ENCODE data around the gene PCNX4.
A peak's percentile ranks its signal among the peaks of the same experiment; 100 is the strongest.
"Not testable (repeated sequence)": the region's sequence is repeated elsewhere in the genome, so short reads cannot be mapped to it uniquely, and the experiment has no call there.

Gene PCNX4

DNA sequence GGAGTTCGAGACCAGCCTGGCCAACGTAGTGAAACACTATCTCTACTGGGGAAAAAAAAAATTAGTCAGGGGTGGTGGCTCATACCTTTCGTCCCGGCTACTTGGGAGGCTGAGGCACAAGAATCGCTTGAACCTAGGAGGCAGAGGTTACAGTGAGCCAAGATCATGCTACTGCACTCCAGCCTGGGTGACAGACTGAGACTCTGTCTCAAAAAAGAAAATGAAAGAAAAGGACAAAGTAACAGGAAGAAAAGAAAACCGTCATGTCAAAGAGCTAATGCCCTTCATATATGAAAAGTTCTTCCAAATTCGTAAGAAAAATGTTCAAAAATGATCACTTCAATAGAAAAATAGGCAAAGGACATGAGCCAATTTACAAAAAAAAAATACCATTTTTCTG is 8.1 kb downstream of the PCNX4 start:
- intact Hi-C loops (cut with DNase I), result not testable (repeated sequence)

DNA sequence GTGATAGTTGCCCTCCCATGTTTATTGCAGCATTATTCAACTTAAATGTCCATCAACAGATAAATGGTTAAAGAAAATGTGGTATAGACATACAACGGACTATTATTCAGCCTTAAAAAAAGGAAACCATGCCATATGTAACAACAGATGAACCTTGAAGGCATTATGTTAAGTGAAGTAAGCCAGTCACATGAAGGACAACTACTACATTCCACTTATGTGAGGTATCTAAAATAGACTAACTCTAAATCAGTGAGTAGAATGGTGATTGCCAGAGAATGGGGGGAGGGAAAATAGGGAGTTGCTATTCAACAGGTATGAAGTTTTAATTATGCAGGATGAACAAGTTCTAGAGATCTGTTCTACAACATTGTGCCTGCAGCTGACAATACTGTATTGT is 10.1 kb downstream of the PCNX4 start:
- DNase-seq, result no peak
- intact Hi-C loops (cut with DNase I), result no loop called here

More for the DNA sequence above, 8.1 kb downstream of the PCNX4 start:
- not testable (repeated sequence) for DNase-seq

DNA sequence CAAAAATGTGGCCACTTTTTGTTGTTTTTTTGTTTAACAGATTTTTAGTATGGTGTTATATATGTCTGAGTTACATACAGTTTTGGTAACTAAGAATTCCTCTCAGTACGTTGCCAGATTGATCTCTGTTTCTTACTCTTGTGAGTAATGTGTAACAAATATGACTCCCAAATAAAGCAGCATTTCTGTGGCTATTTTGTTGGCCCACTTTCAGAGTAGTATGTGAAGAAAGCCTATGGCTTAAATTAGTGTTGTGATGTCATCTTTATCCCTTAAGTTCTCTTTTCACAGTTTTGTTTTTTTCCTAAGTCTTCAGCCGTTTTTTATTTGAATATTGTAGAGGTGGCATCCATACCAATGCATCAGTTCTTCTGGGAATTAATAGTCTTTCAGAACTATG is 10.7 kb downstream of the PCNX4 start:
- no peak for DNase-seq
- intact Hi-C loops (cut with DNase I), result no loop called here

DNA sequence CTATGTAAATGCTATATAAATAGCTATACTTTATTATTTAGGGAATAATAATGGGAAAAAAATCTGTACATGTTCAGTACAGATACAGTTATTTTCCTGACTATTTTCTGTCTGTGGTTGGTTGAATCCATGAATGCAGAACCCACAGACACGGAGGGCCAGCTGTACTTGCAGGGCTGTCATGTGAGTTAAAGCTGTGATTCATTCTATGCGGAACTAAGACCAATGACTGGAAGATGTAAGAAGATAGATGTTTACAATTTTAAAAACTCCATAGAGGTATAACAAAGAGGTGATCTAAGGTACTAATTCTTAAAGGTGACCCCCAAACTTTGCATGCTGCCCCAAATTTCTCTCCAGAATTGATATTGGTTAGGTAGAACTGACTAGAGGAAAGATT is 14.6 kb downstream of the PCNX4 start:
- intact Hi-C loops (cut with DNase I), result no loop called here

DNA sequence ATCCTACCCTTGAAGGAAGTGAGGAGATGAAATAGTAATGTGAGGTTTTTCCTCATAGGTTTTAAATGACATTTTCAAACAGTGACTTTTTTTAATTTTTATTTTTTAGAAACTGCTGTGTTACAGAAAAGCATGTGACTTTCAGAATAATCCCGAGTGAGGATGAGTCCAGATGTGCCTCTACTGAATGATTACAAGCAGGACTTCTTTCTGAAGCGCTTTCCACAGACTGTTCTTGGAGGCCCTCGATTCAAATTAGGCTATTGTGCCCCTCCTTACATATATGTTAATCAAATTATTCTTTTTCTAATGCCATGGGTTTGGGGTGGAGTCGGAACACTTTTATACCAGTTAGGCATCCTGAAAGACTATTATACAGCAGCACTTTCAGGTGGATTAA is 15.8 kb downstream of the PCNX4 start:
- DNase-seq, result no peak
- intact Hi-C loops (cut with DNase I), result no loop called here

More for the DNA sequence above, 14.6 kb downstream of the PCNX4 start:
- peak in 5 of 10 donors; percentile 15 to 85 (median 44) for DNase-seq

DNA sequence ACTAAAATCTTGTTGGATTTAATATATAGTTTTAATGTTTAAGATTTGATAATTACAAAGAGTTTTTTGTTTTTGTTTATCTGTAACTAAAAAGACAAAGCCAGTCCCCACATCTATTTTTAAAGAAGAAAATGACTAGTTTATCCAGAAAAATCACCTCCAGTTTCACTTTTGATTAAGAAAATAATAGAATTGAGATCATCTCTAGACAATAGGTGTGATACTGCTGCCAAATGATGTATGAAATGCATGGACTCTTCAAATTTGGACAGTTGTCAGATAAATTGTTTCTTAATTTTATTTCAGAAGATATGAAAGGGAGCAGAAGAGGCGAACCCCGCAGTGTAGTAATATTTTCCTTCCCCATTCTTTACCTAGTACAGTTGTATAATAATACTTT is 20.0 kb downstream of the PCNX4 start:
- DNase-seq, result no peak
- intact Hi-C loops (cut with DNase I), result no loop called here

DNA sequence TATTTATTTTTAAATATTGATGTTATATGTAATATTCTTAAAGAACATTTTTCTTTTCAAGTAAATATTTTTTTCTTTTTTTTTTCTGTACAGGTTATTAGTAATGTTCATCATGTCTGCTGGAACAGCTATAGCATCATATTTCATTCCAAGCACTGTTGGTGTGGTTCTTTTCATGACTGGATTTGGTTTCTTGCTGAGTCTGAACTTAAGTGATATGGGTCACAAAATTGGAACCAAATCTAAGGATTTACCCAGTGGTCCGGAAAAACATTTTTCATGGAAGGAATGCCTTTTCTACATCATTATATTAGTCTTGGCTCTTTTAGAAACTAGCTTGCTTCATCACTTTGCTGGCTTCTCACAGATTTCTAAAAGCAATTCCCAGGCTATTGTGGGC is 23.2 kb downstream of the PCNX4 start:
- intact Hi-C loops (cut with DNase I), result no loop called here
- DNase-seq, result no peak

DNA sequence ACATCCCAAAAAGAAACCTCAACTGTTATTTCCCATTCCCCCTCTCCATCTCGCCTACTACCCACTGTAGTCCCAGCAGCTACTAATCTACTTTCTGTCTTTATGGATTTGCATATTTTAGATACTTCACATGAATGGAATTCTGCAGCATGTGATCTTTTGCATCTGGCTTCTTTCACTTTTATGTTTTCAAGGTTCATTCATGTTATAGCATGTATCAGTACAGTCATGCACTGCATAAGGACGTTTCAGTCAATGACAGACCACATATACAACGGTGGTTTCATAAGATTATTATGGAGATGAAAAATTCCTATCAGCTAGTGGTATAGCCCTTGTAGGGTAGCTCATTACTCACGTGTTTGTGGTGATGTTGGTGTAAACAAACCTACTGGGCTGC is 24.5 kb downstream of the PCNX4 start:
- intact Hi-C loops (cut with DNase I), result no loop called here
- DNase-seq, result no peak

DNA sequence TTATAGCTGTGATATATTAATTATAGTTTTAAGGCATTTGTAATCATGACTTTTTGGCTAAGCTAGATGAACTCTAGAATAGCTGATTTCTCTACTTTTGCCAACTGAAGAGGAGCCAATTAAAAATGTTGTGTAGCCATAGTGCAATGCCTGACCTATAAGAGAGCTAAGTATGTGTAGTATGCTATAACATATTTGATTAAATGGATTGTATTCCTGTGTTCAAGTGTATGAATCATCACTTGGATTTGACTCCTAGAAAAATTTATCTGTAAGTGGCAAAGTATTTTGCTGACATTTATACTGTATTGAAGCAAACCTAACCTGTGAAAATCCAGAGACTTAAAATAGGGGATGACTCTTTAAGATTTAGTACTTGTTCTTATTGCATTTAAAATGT is 34.2 kb downstream of the PCNX4 start:
- DNase-seq, result no peak
- intact Hi-C loops (cut with DNase I), result no loop called here

DNA sequence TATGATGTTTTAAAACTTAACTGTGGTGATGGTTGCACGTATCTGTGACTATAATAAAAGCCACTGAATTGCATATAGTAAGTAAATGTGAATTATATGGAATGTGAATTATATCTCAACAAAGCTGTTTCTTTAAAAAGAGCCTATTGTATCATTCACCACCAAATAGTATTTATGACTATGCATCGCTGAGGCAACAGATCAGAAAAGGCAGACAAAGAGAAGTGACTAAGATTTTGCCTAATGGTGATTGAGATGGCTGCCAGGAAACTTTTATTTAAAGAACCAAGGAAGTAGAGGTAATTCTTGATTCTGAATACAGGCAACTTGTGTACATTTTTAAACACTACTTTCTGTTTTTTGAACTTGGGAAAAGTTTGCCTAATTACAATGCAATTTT is 41.8 kb downstream of the PCNX4 start:
- DNase-seq, result no peak
- intact Hi-C loops (cut with DNase I), result no loop called here

DNA sequence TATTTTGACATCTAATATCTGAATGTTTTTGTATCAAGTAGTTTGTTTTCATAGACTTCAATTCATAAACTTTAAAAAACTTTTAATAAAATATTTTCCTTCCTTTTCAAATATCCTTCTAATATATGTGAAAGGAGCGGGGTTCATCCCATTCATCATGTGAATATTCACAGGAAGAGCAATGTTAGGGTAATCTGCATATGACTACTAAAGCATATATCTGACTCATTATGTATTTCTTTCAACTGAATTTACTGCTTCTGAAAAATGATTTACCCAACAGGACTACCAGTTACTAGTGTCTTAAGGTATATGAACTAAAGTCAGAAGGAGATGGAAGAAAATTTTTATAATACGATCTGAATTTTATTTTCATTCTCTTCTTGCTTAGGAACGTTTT is 43.0 kb downstream of the PCNX4 start:
- no peak for DNase-seq
- intact Hi-C loops (cut with DNase I), result no loop called here

DNA sequence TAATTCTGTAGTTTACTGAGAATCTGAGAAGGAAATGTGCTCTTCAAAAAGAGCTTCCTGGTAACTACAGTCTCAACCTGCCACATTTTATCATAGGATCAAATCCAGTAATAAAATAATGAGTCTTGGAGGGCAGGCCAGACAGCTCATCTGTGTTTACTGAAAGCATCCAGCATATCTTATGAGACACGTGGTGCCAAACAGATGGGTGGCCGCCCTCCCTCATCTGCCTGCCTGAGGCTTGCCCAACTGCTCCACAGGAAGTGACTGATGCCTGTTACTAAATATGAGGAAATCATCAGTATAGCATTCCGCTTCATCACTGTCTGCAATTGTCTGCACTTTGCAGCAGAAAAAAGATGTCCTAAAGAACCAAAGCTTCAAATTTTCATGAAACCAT is 60.0 kb downstream of the PCNX4 start:
- intact Hi-C loops (cut with DNase I), result no loop called here
- DNase-seq, result peak; percentile 43 to 93 (median 66)

DNA sequence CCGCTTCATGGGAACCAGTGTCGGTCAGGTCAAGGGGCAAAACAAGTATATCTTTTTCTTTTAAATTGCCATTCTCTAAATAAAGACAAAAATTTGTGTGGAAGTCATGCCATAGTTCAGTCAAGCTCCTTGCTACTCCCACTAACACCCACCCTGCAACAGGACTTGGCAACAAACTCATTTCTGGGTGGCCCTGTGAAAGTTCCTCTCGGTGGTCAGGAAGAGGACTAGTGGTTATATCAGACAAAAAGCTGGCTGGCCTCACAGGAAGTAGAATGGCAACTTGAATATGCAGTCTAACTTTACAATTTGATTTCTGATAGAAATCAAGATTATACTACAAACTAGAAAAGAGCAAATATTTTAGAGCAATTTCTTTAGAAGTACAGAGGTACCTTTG is 62.3 kb downstream of the PCNX4 start:
- DNase-seq, result no peak
- intact Hi-C loops (cut with DNase I), result no loop called here

DNA sequence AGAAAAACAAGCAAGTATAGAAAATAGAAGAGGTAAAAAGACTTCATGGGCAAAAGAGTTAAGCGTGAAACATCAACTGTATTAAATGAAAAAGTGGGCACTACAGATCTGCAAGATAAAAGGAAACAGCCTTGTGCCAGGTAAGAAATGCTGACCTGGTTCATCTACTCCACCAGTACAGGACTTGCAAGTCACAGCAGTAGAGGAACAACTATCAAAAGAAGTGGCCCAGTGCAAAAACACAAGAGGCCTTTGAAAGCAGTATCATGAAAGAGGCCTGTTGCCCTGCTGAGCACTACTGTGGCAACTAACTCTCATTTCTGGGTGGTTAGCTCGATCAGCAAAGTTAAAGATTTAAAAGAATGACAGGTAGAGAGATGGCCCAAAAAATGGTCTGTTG is 62.9 kb downstream of the PCNX4 start:
- intact Hi-C loops (cut with DNase I), result no loop called here
- DNase-seq, result no peak

DNA sequence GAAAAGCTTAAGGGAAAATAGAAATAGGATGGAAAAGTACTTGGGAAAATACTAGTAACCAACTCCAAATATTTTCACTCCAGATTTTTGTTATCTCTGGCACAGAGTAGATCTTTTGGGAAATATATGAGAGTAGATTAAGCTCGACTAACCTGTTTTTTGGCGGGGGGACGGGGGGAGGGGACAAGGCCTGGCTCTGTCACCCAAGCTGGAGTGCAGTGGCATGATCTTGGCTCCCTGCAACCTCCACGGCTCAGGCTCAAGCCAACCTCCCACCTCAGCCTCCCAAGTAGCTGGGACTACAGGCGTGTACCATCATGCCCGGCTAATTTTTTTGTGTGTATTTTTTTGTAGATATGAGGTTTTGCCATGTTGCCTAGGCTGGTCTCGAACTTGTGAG is 68.7 kb downstream of the PCNX4 start:
- intact Hi-C loops (cut with DNase I), result no loop called here

DNA sequence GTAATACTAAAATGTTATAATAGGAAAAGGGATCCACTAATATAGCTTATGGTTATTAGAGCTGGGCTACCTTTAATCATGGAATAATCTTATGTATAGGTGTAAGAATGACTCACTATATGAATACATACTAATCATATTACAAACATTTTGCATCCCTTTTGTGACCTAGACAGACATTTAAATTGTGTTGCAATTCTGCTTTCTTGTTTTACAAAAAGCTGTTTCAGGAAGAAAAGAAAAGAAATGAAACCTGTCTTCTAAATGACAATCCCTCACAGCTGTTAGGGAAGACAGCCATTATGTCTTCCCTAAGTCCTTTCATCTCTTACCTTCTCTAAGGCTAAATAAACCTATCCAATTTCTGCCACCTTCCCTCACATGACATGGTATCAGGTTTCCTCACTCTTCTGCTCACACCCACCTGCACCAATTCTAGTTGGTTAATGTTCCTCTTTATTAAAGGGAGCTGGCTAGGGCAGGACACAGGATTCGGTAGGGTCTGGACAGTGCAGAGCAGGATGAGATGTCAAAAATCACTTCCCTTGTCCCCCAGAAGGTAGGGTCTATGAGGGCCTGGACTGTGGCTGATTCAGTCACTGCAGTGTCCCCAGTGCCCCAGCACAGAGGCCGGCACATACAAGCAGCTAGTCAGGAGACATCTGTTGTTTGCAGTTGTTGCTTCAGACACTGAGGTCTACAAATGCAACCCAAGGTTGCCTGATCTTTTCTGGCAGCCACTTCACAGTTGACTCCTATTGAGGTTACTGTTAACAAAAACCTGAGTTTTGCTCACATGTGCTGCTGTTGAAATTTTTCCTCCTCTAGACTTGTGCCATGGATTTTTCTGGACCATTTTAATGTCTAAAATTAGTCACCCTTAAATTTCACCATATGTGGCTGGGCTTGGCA is 69.7 kb downstream of the PCNX4 start:
- DNase-seq, result no peak

More for the DNA sequence above, 68.7 kb downstream of the PCNX4 start:
- no peak for DNase-seq

DNA sequence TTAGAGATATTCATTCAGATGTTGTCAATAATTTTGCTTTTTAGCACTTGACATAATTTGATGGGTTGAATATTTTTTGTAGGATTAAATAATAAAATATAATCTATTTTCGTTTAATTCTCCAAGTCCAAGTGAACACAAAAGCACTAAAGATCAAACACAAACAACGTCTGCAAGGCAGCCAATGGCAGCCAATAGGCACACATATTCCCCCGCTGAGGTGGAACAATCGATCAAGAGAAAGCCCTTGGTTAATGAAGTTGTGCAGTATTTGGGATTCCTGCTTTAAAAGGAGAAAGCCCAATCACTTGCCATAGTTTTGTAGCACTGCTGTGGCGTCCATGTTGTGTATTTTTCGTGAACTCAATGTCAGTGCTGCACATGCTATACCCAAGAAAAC is 72.0 kb downstream of the PCNX4 start:
- DNase-seq, result no peak
- intact Hi-C loops (cut with DNase I), result loop anchor here (2.0 kb wide), 1 partner anchor 199 kb away; no protein-coding TSS in a partner anchor

More for the DNA sequence above, 69.7 kb downstream of the PCNX4 start:
- intact Hi-C loops (cut with DNase I), result no loop called here

DNA sequence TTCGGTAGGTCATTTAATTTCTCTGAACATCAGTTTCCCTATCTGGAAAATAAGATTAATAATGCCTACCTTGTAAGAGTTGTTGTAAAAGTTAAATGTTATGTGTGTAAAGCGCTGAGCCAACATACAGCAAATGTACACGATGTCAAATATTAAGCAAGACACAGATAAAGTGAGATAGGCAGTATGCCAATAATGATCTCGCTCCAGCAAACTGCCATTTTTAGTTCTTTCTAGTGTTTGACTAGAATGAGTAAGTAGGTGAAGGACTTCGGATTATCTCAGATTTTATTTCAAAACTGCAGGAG is 72.6 kb downstream of the PCNX4 start:
- intact Hi-C loops (cut with DNase I), result loop anchor here (2.0 kb wide), 1 partner anchor 200 kb away; no protein-coding TSS in a partner anchor
- no peak for DNase-seq

DNA sequence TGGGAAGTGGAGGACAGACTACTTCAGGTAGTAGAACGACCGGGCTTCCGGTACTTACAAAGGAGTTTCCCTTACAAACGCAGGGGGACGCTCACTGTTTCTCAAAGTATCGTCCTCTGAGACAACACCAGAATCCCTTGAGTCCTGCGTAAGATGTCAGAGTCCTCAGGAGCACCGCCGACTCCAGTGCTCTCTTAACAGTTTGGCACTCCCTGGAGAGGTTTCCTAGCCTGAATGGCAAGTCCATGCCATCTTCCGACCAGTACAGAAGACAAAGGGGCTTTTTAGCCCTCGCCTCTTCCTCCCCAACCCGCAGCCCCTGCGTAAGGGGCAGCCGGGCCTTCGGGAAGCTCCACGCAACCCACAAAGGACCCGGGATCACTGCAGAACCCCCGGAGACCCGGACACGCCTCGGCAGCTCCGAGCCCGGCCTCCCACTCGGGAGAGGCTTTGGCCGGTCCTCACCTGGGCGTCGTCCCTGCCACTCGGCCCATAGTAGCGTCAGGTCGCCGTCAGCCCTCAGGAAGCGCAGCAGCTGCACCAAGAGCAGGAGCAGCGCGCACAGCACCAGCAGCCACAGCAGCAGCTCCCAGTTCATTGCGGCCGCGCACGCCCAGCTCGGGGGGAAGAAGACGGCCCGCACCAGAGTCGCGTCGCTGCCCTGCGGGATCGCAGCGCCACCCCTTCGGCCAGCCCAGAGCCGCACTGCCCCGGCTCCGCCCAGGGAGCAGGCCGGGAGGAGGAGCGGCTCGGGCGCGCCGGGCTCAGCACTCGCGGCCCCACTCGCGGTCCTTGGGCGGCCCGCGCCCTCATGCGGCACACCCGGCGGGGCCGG is 73.2 kb downstream of the PCNX4 start, which contains the start of gene DHRS7:
Gene DHRS7, minus strand, starts transcription at position 687 of the 835 bp plus-strand sequence. Its CDS starts 89 bp downstream, at position 598.
- DNase-seq, result peak; percentile 69 to 97 (median 82)
- intact Hi-C loops (cut with DNase I), result loop anchor here (1.0 to 2.0 kb wide), 3 partner anchors 74 to 200 kb away; partner anchors contain the start of gene PCNX4

DNA sequence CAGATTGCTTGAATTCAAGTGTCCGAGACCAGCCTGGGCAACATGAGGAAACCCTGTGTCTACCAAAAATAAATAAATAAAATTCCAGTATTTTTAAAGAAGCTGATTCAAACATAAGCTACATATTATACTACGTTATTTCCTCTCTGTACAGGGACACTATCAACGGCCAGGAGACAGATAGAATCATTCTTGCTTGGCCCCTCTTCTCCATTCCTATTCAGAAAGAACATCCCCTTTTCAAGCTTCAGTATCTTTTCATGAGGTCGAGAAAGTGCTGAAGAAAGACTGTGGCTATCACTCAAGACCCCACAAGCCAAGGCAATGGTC is 73.8 kb downstream of the PCNX4 start:
- DNase-seq, result no peak
- intact Hi-C loops (cut with DNase I), result loop anchor here (1.0 to 2.0 kb wide), 3 partner anchors 74 to 201 kb away; partner anchors contain the start of gene PCNX4

DNA sequence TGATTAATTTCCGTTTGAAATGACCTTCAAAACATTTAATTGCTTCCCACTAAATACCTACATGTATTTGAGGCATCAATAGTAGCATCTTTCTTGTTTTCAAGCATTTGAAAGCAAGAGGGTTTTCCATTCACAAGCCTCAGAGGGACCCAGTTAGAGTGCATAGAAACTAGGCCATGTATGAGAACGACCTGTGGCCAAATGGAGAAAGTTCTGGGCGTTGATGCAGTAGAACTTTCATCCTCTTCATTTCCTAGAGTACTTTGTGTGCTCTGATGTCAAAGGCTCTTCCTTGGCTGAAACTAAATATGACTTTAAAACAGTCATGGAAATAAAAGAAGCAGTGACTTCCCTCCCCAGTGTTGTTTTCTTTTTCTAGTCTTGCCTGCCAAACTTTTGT is 74.4 kb downstream of the PCNX4 start:
- intact Hi-C loops (cut with DNase I), result no loop called here
- no peak for DNase-seq
